SK-MEL-5 (cell line): ENCODE results near the gene STK16. TPM values are rescaled to one million over a fixed set of nuclear protein-coding genes. Genes with fewer than 3 reads are reported as not detected.
"Not testable (repeated sequence)": the region's sequence is repeated elsewhere in the genome, so short reads cannot be mapped to it uniquely, and the experiment has no call there.

Experiments
- DNase-seq: peaks from one replicate; pipeline ENCODE4 v3.0.0-alpha.2; 2016; ENCODE audit warnings: low read depth, low spot score
- in situ Hi-C: cut with HindIII; loops from 2 replicates; pipeline ENCODE4 v1.10.0; 2016; ENCODE audit warnings: low sequenced_read_pairs, high pct_unique_total_duplicates, low pct_unique_long_range_greater_than_20kb
- polyA plus RNA-seq, 2 experiments: library from polyadenylated mRNA; depleted of rRNA; stranded (reverse); fragments of >200 nt; gene quantifications; 2 replicates each; pipeline ENCODE4 v1.2.3, GENCODE V29; 2015
- total RNA-seq: library from RNA; depleted of rRNA; stranded (reverse); fragments of >200 nt; shearing (Covaris generic); gene quantifications from 2 replicates; pipeline ENCODE4 v1.2.3, GENCODE V29; 2014; rRNA removed

Gene STK16
- 21.7 and 22.6 TPM in 2 replicates for total RNA-seq
- polyA plus RNA-seq (2015; cell fraction: cytosol; rRNA removed), result 31.1 and 33.3 TPM in 2 replicates
- 43.3 and 48.3 TPM in 2 replicates for polyA plus RNA-seq (2015; cell fraction: nucleus; rRNA removed)

- DNase-seq, result peak; percentile 89
- in situ Hi-C loops, result no loop called here
These were observed at the start of gene STK16, which contains the start of gene GLB1L for GRCh38 chr2:219245148-219245898. STK16 (plus strand) TSS chr2:219245479; CDS start chr2:219246000, 521 bp downstream. GLB1L (minus strand) TSS chr2:219245444; CDS start chr2:219243573, 1,871 bp downstream.

- DNase-seq, result no peak
- in situ Hi-C loops, result no loop called here
These were observed 47.9 kb upstream of the STK16 start for GRCh38 chr2:219197388-219197787.

DNA sequence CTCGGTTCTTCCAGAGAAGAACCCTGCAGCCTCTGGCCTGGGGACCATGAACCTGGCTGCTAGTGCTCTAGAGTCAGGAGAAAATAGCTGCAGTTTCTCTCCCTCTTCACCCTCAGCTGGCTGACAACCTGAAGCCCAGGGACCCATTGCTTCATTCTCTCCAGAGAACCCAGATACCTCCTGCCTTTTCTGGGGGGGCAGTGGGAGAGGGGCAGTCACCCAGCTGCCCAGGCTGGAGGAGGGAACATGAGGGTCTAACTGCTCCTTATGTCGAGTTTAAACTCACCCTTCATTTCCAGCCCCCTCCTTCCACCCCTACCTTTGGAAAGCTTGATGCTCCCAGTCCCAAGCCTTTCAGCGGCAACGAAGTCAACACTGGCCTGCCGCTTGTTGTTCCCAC lies 46.3 kb upstream of the STK16 start:
- in situ Hi-C loops, result no loop called here
- no peak for DNase-seq

DNA sequence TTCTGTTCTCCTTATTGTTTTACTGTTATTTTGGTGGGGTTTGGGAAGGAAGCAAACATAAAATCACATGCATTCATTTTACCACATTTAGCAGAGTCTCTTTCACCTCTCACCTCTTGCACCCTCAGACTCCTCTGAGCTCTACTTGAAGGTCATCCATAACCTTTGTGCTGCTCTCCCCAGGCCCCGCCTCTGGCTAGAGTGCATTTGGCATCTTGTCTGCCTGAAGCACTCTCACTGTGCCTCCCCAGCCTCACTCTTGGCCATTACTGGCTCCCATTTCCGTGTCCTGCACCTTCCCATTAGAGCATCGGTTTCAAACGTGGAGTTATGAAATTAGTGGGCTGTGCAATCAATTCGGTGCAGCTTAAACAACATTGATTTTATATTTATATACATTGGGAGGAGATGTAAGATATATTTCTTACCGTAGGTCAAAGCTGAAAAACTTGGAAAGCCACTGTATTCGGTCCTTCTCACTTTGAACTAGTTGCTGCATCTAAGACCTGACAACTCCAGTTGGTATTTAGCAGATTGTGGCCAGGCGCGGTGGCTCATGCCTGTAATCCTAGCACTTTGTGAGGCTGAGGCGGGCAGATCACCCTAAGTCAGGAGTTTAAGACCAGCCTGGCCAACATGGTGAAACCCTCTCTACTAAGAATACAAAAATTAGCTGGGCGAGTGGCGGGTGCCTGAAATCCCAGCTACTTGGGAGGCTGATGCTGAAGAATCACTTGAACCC lies 45.6 kb upstream of the STK16 start:
- in situ Hi-C loops, result no loop called here
- DNase-seq, result no peak

DNA sequence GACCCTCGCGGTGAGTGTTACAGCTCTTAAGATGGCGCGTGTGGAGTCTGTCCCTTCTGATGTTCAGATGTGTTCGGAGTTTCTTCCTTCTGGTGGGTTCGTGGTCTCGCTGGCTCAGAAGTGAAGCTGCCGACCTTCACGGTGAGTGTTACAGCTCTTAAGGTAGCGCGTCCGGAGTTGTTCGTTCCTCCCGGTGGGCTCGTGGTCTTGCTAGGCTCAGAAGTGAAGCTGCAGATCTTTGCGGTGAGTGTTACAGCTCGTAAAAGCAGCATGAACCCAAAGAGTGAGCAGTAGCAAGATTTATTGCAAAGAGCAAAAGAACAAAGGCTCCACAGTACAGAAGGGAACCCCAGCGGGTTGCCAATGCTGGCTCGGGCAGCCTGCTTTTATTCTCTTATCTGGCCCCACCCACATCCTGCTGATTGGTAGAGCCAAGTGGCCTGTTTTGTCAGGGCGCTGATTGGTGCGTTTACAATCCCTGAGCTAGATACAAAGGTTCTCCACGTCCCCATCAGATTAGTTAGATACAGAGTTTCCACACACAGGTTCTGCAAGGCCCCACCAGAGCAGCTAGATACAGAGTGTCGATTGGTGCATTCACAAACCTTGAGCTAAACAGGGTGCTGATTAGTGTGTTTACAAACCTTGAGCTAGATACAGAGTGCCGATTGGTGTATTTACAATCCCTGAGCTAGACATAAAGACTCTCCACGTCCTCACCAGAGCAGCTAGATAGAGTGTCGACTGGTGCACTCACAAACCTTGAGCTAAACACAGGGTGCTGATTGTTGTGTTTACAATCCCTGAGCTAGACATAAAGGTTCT lies 44.6 kb upstream of the STK16 start:
- in situ Hi-C loops, DNase-seq: not testable (repeated sequence)

DNA sequence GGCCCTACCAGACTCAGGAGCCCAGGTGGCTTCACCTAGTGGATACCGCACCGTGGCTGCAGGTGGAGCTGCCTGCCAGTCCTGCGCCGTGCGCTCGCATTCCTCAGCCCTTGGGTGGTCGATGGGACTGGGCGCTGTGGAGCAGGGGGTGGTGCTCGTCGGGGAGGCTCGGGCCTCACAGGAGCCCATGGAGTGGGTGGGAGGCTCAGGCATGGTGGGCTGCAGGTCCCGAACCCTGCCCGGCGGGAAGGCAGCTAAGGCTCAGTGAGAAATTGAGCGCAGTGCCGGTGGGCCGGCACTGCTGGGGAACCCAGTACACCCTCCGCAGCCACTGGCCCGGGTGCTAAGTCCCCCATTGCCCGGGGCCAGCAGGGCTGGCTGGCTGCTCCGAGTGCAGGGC lies 43.9 kb upstream of the STK16 start:
- DNase-seq, in situ Hi-C loops: not testable (repeated sequence)

DNA sequence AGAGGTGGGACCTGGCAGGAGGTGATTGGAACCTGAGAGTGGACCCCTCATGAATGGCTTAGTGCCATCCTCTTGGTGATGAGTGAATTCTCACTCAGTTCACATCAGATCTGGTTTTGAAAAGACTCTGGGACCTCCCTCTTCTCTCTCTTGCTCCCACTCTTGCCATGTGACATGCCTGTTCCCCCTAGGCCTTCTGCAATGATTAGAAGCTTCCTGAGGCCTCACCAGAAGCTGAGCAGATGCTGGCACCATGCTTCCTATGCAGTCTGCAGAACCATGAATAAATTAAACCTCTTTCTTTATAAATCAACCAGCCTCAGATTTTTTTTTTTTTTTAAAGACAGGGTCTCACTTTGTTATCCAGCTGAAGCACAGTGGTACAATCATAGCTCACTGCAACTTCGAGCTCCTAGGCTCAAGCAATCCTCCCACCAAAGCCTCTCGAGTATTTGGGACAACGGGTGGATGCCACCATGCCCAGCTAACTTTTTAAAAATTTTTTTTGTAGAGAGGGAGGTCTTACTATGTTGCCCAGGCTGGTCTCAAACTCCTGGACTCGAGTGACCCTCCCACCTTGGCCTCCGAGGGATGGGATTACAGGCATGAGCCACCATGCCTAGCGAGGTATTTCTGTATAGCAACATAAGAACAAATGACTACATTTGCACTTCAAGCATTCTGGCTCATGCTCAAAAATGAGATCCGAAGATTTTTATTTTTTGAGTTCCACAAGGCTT lies 40.7 kb upstream of the STK16 start:
- in situ Hi-C loops, result no loop called here
- no peak for DNase-seq

DNA sequence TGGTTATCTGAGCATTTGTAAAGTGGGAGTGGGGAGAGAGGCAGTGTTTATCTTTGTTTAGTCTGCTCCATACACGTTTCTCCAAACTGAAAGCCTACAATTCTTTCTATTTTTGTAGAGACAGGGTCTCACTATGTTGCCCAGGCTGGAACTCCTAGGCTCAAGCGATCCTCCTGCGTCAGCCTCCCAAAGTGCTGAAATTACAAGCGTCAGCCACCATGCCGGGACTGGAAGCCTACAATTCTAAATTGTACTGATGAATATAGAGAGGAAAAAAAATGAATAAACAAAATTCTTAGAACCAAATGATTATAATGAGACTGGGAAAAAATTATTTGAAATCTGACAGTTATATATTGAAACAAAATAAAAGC lies 40.1 kb upstream of the STK16 start:
- in situ Hi-C loops, result no loop called here

DNA sequence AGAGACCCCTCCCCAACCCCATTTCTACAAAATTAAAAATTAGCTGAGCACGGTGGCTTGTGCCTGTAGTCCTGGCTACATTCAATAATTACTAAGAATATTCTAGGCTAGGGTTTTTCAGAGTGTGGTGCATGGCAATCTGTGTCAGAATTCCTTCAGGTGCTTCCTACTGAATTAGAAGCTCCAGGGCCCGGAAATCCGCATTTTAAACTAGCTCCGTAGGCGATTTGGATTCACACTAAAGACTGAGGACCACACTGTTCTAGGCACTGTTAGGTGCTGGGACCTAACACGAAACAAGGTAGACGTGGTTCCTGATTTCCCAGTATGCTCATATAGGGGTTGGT lies 39.3 kb upstream of the STK16 start:
- no peak for DNase-seq
- in situ Hi-C loops, result no loop called here

More for the DNA sequence above, 40.1 kb upstream of the STK16 start:
- DNase-seq, result no peak

DNA sequence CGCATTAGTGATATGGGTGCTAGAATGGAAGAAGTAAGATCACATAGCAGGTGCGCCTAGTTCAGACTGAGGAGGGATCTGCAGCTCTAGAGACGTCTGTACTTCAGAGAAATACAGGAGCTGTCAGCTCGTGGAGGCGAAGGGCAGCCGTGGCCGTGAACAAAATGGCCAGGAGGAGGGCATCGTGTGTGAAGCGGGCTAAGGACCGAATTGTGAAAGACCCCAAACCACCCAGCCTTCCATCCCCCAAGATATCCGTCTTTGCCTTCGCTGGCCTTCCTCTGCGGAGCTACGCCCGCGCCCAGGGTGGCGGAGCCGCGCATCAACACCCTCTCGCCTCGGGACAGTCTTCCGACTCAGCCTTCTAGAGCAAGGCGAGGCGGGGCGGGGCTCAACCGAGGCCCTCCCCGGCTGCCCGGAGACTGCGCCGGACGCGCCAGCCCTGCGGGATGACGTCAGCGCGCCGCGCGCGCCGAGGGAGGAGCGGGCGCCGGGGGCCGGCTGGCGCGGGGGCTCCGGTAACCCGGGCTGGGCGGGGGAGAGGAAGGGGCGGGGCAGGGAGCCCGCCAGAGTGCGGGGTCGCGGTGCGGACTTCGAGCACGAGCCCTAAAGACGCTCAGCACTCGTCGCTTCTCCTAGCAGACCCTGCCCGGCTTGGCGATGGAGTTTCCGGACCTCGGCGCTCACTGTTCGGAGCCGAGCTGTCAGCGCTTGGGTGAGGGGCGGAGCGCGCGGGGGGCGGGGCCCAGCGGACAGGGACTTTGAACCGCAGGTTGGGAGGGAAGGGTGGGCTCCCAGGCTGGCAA lies 38.7 kb upstream of the STK16 start, which contains the start of gene ZFAND2B:
Gene ZFAND2B (plus strand): TSS at position 455 of the 806 bp plus-strand sequence. CDS start 206 bp downstream, at position 661.
- in situ Hi-C loops, result no loop called here
- peak; percentile 91 for DNase-seq

DNA sequence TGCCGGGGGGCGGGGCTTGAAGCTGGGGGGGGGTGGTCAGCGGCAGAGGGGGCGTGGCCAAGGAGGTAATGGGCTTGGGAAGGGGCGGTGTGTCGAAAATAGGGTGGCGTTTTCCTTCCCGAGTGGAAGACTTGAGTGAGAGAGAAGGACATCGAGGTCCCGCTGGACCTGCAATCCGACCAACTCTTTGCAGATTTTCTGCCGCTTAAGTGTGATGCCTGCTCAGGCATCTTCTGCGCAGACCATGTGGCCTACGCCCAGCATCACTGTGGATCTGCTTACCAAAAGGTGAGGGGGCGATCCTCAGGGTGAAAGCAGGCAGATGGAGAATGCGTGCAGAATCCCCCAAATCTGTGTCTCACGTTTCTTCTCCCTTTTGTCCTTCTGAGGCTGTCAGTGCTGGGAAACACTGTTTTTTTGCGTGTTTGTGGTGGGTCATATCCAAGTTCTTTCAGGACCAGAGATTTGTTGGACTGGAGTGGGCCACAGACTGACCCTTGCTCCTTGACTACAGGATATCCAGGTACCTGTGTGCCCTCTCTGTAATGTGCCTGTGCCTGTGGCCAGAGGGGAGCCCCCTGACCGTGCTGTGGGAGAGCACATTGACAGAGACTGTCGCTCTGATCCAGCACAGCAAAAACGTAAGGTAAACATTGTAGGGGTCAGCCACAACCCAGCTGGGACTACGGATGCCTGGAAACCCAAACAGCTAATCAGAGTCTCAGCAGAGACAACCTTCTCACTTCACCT lies 38.0 kb upstream of the STK16 start:
- in situ Hi-C loops, result no loop called here
- DNase-seq, result no peak

- in situ Hi-C loops, result no loop called here
- DNase-seq, result peak; percentile 22
These were observed 37.2 kb upstream of the STK16 start for GRCh38 chr2:219207884-219208740.

- in situ Hi-C loops, result no loop called here
These were observed 35.8 kb upstream of the STK16 start for GRCh38 chr2:219209236-219210195.

More at GRCh38 chr2:219209236-219210195, 35.8 kb upstream of the STK16 start:
- DNase-seq, result no peak
